ENCODE measurements around the gene AJAP1.

The AJAP1 gene

GRCh38 chr1:4671828-4672227 is 17.4 kb downstream of the AJAP1 start (continued):
- TF ChIP-seq, protein P1, sequence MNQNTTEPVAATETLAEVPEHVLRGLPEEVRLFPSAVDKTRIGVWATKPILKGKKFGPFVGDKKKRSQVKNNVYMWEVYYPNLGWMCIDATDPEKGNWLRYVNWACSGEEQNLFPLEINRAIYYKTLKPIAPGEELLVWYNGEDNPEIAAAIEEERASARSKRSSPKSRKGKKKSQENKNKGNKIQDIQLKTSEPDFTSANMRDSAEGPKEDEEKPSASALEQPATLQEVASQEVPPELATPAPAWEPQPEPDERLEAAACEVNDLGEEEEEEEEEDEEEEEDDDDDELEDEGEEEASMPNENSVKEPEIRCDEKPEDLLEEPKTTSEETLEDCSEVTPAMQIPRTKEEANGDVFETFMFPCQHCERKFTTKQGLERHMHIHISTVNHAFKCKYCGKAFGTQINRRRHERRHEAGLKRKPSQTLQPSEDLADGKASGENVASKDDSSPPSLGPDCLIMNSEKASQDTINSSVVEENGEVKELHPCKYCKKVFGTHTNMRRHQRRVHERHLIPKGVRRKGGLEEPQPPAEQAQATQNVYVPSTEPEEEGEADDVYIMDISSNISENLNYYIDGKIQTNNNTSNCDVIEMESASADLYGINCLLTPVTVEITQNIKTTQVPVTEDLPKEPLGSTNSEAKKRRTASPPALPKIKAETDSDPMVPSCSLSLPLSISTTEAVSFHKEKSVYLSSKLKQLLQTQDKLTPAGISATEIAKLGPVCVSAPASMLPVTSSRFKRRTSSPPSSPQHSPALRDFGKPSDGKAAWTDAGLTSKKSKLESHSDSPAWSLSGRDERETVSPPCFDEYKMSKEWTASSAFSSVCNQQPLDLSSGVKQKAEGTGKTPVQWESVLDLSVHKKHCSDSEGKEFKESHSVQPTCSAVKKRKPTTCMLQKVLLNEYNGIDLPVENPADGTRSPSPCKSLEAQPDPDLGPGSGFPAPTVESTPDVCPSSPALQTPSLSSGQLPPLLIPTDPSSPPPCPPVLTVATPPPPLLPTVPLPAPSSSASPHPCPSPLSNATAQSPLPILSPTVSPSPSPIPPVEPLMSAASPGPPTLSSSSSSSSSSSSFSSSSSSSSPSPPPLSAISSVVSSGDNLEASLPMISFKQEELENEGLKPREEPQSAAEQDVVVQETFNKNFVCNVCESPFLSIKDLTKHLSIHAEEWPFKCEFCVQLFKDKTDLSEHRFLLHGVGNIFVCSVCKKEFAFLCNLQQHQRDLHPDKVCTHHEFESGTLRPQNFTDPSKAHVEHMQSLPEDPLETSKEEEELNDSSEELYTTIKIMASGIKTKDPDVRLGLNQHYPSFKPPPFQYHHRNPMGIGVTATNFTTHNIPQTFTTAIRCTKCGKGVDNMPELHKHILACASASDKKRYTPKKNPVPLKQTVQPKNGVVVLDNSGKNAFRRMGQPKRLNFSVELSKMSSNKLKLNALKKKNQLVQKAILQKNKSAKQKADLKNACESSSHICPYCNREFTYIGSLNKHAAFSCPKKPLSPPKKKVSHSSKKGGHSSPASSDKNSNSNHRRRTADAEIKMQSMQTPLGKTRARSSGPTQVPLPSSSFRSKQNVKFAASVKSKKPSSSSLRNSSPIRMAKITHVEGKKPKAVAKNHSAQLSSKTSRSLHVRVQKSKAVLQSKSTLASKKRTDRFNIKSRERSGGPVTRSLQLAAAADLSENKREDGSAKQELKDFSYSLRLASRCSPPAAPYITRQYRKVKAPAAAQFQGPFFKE (tag by site-specific recombination; IDR thresholded peaks at IDR 0.05; ENCODE audit: borderline replicate concordance): no peak
- no peak for TF ChIP-seq ZNF785 (tag by site-specific recombination; IDR thresholded peaks at IDR 0.05)
- no peak for TF ChIP-seq REST (tag by site-specific recombination; IDR thresholded peaks at IDR 0.05)
- TF ChIP-seq SCRT2 (tag by site-specific recombination; IDR thresholded peaks at IDR 0.05): no peak
- no peak for TF ChIP-seq ZNF221 (tag by site-specific recombination; IDR thresholded peaks at IDR 0.05; ENCODE audit: borderline replicate concordance)
- TF ChIP-seq KLF7 (tag by site-specific recombination; IDR thresholded peaks at IDR 0.05; ENCODE audit: borderline replicate concordance): no peak
- TF ChIP-seq, protein P2, sequence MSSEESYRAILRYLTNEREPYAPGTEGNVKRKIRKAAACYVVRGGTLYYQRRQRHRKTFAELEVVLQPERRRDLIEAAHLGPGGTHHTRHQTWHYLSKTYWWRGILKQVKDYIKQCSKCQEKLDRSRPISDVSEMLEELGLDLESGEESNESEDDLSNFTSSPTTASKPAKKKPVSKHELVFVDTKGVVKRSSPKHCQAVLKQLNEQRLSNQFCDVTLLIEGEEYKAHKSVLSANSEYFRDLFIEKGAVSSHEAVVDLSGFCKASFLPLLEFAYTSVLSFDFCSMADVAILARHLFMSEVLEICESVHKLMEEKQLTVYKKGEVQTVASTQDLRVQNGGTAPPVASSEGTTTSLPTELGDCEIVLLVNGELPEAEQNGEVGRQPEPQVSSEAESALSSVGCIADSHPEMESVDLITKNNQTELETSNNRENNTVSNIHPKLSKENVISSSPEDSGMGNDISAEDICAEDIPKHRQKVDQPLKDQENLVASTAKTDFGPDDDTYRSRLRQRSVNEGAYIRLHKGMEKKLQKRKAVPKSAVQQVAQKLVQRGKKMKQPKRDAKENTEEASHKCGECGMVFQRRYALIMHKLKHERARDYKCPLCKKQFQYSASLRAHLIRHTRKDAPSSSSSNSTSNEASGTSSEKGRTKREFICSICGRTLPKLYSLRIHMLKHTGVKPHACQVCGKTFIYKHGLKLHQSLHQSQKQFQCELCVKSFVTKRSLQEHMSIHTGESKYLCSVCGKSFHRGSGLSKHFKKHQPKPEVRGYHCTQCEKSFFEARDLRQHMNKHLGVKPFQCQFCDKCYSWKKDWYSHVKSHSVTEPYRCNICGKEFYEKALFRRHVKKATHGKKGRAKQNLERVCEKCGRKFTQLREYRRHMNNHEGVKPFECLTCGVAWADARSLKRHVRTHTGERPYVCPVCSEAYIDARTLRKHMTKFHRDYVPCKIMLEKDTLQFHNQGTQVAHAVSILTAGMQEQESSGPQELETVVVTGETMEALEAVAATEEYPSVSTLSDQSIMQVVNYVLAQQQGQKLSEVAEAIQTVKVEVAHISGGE (tag by site-specific recombination; conservative IDR thresholded peaks at IDR 0.05; ENCODE audit: low read depth): no peak

GRCh38 chr1:4673494-4673893 is 19.1 kb downstream of the AJAP1 start:
- no peak overlapping the region for H3K4me3 ChIP-seq (ENCODE audit: low read depth, low read length)
- ChIA-PET POLR2A (no interaction called here), CTCF (no interaction called here)
- no peak overlapping the region for H3K27ac ChIP-seq (ENCODE audit: extremely low read depth, low read depth, low read length)
- no peaks in the 10 kb centered on the region for H3K4me1 ChIP-seq (ENCODE audit: control insufficient read depth, insufficient read depth, low read length)
- no peaks in the 10 kb centered on the region for H3K36me3 ChIP-seq (ENCODE audit: control insufficient read depth in 2 of 2, insufficient read depth in 1 of 2, low read length in 2 of 2)
- H3K9me3 ChIP-seq (ENCODE audit: control insufficient read depth, insufficient read depth, low read depth, low read length): no peaks in the 10 kb centered on the region
- TF ChIP-seq ZNF341 (tag by site-specific recombination; IDR thresholded peaks at IDR 0.05; ENCODE audit: low read depth) (no peak), ZBTB1 (tag by site-specific recombination; IDR thresholded peaks at IDR 0.05) (no peak), INSM2 (tag by site-specific recombination; IDR thresholded peaks at IDR 0.05) (no peak), ZNF132 (tag by site-specific recombination; IDR thresholded peaks at IDR 0.05; ENCODE audit: borderline replicate concordance) (no peak), ZSCAN30 (tag by site-specific recombination; IDR thresholded peaks at IDR 0.05) (no peak), ZNF202 (tag by site-specific recombination; IDR thresholded peaks at IDR 0.05; ENCODE audit: borderline replicate concordance) (no peak), ZNF548 (tag by site-specific recombination; IDR thresholded peaks at IDR 0.05) (no peak), ZNF138 (tag by site-specific recombination; IDR thresholded peaks at IDR 0.05; ENCODE audit: borderline replicate concordance) (no peak)
- TF ChIP-seq, protein P3, sequence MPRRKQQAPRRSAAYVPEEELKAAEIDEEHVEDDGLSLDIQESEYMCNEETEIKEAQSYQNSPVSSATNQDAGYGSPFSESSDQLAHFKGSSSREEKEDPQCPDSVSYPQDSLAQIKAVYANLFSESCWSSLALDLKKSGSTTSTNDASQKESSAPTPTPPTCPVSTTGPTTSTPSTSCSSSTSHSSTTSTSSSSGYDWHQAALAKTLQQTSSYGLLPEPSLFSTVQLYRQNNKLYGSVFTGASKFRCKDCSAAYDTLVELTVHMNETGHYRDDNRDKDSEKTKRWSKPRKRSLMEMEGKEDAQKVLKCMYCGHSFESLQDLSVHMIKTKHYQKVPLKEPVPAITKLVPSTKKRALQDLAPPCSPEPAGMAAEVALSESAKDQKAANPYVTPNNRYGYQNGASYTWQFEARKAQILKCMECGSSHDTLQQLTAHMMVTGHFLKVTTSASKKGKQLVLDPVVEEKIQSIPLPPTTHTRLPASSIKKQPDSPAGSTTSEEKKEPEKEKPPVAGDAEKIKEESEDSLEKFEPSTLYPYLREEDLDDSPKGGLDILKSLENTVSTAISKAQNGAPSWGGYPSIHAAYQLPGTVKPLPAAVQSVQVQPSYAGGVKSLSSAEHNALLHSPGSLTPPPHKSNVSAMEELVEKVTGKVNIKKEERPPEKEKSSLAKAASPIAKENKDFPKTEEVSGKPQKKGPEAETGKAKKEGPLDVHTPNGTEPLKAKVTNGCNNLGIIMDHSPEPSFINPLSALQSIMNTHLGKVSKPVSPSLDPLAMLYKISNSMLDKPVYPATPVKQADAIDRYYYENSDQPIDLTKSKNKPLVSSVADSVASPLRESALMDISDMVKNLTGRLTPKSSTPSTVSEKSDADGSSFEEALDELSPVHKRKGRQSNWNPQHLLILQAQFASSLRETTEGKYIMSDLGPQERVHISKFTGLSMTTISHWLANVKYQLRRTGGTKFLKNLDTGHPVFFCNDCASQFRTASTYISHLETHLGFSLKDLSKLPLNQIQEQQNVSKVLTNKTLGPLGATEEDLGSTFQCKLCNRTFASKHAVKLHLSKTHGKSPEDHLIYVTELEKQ (tag by site-specific recombination; IDR thresholded peaks at IDR 0.05; ENCODE audit: borderline replicate concordance): no peak
